GM12878 (cell line): ENCODE measurements around the gene ST7. TPM values are rescaled to one million over a fixed set of nuclear protein-coding genes. Genes with fewer than 3 reads are reported as not detected.

ENCODE experiments used
- ATAC-seq: fragments of 200-7000 bp; cut with Tn5 transposase; 3 replicates; pipeline ENCODE4 v1.9.1; 2020; ENCODE audit warnings: mild to moderate bottlenecking, moderate library complexity
- BruUV-seq: library from RNA; stranded (reverse); fragments of 400-500 nt; replicated peaks from 2 replicates; lab custom pipeline; 2021; lab: Mats Ljungman, UMichigan
- CTCF ChIA-PET: fragments of 300-600 bp; sonication (Branson Sonifier 250); formaldehyde crosslinking; extraction: SDS; loops from one replicate; lab custom pipeline; 2021; ENCODE audit warnings: inconsistent platforms; lab: Yijun Ruan, JAX
- POLR2A ChIA-PET: fragments of 350-600 bp; formaldehyde crosslinking; extraction: SDS; loops from one replicate; lab custom pipeline; 2021; ENCODE audit warnings: inconsistent platforms; lab: Charles Lee
- RAD21 ChIA-PET: fragments of 300-600 bp; sonication (Branson Sonifier 250); formaldehyde crosslinking; loops from one replicate; lab custom pipeline; 2023; ENCODE audit warnings: antibody characterized with exemption; ENCODE audit not compliant: unreplicated experiment; lab: Charles Lee
- SMC1A ChIA-PET: fragments of 300-600 bp; sonication (Branson Sonifier 250); formaldehyde crosslinking; loops from one replicate; lab custom pipeline; 2023; ENCODE audit not compliant: unreplicated experiment, uncharacterized antibody; lab: Charles Lee
- DNase-seq: peaks from one replicate; pipeline ENCODE4 v3.0.0-alpha.2; 2011; ENCODE audit warnings: low read depth, low spot score
- FAIRE-seq: peaks from 3 replicates; lab custom pipeline; 2011; peaks lifted over from hg19 to GRCh38; lab: Jason Lieb, UNC
- H2AFZ ChIP-seq: 2 replicates; pipeline ENCODE4 v1.6.0; 2011; ENCODE audit warnings: low read depth, low read length, control low read depth; ENCODE audit not compliant: control insufficient read depth
- H3K27ac ChIP-seq: 2 replicates; pipeline ENCODE4 v1.5.1; 2011; ENCODE audit warnings: control low read depth; ENCODE audit not compliant: control insufficient read depth, insufficient read depth
- H3K27me3 ChIP-seq, 2 experiments: replicated peaks in 1 of 2; 2 replicates each; pipeline versions ENCODE4 v1.6.0 to v1.6.1; 2011; ENCODE audit warnings: low read length in 1 of 2; ENCODE audit not compliant: control insufficient read depth in 2 of 2, insufficient read depth in 2 of 2
- H3K36me3 ChIP-seq, 2 experiments: 2 replicates each; pipeline ENCODE4 v1.5.1; 2011; ENCODE audit warnings: low read length in 1 of 2; ENCODE audit not compliant: control insufficient read depth in 2 of 2, insufficient read depth in 2 of 2
- H3K4me1 ChIP-seq: 2 replicates; pipeline ENCODE4 v1.6.1; 2011; ENCODE audit warnings: mild to moderate bottlenecking, low read length, moderate library complexity, mixed read lengths; ENCODE audit not compliant: control insufficient read depth, insufficient read depth
- H3K4me2 ChIP-seq: 2 replicates; pipeline ENCODE4 v1.6.0; 2011; ENCODE audit warnings: control low read depth; ENCODE audit not compliant: control insufficient read depth, insufficient read depth
- H3K4me3 ChIP-seq: fragments of 200-600 bp; sonication (generic); 2 replicates; pipeline ENCODE4 v1.5.1; 2016
- H3K79me2 ChIP-seq: 2 replicates; pipeline ENCODE4 v1.6.0; 2011; ENCODE audit warnings: low read length; ENCODE audit not compliant: control insufficient read depth, insufficient read depth
- H3K9ac ChIP-seq: 2 replicates; pipeline ENCODE4 v1.8.0; 2011; ENCODE audit warnings: low read length, control low read depth, mixed read lengths; ENCODE audit not compliant: control insufficient read depth, insufficient read depth
- H3K9me3 ChIP-seq: replicated peaks from 3 replicates; pipeline ENCODE4 v1.5.1; 2011; ENCODE audit warnings: mild to moderate bottlenecking, low read length; ENCODE audit not compliant: control insufficient read depth, insufficient read depth
- H4K20me1 ChIP-seq: 2 replicates; pipeline ENCODE4 v1.6.0; 2011; ENCODE audit not compliant: control insufficient read depth, insufficient read depth
- ATF7 ChIP-seq: fragments of 450-650 bp; IDR thresholded peaks from 2 replicates; pipeline ENCODE4 v1.6.1; 2016; ENCODE audit warnings: low read depth, mild to moderate bottlenecking
- BCL11A ChIP-seq: IDR thresholded peaks from 2 replicates; pipeline ENCODE4 v1.6.1; 2011; ENCODE audit warnings: low read depth, low read length
- CREB1 ChIP-seq: IDR thresholded peaks from 2 replicates; pipeline ENCODE4 v1.6.1; 2012; ENCODE audit warnings: low read depth, mild to moderate bottlenecking, inconsistent platforms
- JUNB ChIP-seq: IDR thresholded peaks from 2 replicates; pipeline ENCODE4 v1.6.1; 2016; ENCODE audit warnings: antibody characterized with exemption, mild to moderate bottlenecking
- PAX5 ChIP-seq: IDR thresholded peaks from 2 replicates; pipeline ENCODE4 v1.6.1; 2011; ENCODE audit warnings: low read depth, low read length, borderline replicate concordance
- RB1 ChIP-seq: fragments of 450-650 bp; formaldehyde crosslinking; IDR thresholded peaks from 2 replicates; pipeline ENCODE4 v1.6.1; 2017; ENCODE audit warnings: mild to moderate bottlenecking, borderline replicate concordance
- SRF ChIP-seq, 2 experiments: IDR thresholded peaks; 2 replicates each; pipeline ENCODE4 v1.6.1; 2011; ENCODE audit warnings: low read depth in 2 of 2, low read length in 2 of 2, mild to moderate bottlenecking in 1 of 2, moderate library complexity in 1 of 2
- TAF1 ChIP-seq: IDR thresholded peaks from 2 replicates; pipeline ENCODE4 v1.6.1; 2011; ENCODE audit warnings: mild to moderate bottlenecking, low read depth, low read length, borderline replicate concordance
- WGBS: methylation state at CpG from one replicate; pipeline ENCODE4 v1.1.6; 2016; ENCODE audit warnings: low lambda C conversion rate; ENCODE audit not compliant: insufficient replicate concordance, insufficient coverage; ENCODE audit errors: missing lambda C conversion rate; 5-methylcytosine and 5-hydroxymethylcytosine counted together
- in situ Hi-C: fragments of 300-500 bp; cut with MboI; formaldehyde crosslinking; loops from 9 replicates; pipeline ENCODE4 v1.14.3; 2018; ENCODE audit warnings: mixed read lengths
- intact Hi-C: fragments of 100-400 bp; cut with micrococcal nuclease; formaldehyde crosslinking; loops from one replicate; pipeline ENCODE4 v1.14.2; 2022; ENCODE audit not compliant: unreplicated experiment
- polyA plus RNA-seq, 11 experiments: library from polyadenylated mRNA; depleted of rRNA in 4 of 11; unstranded in 6 of 11; stranded (reverse) in 5 of 11; fragments of >200 nt; fragmentation: Nextera tagmentation in 4 of 11; fragmentation: Illumina TruSeq in 1 of 11; extraction: Ambion mirVana in 4 of 11; extraction: Trizol in 1 of 11; gene quantifications; 1 replicate in 1 of 11; 2 replicates in 10 of 11; pipeline versions ENCODE4 v1.2.1 to v1.2.3, GENCODE V29; 2011 to 2016; ENCODE audit warnings: inconsistent platforms in 2 of 11, missing spikeins in 2 of 11, low read depth in 1 of 11
- total RNA-seq, 4 experiments: library from RNA; depleted of rRNA in 3 of 4; stranded (reverse); fragments of >200 nt in 3 of 4; fragmentation: Illumina TruSeq in 1 of 4; extraction: Trizol in 1 of 4; gene quantifications; 2 replicates each; pipeline versions ENCODE4 v1.2.1 to v1.2.3, GENCODE V29; 2013 to 2021
- TF ChIP-seq, protein P1 (sequence below): fragments of 450-650 bp; IDR thresholded peaks from 2 replicates; pipeline ENCODE4 v1.6.1; 2017; ENCODE audit warnings: mild to moderate bottlenecking
- TF ChIP-seq, protein P2 (sequence below): fragments of 450-650 bp; IDR thresholded peaks from 2 replicates; pipeline ENCODE4 v1.6.1; 2017; ENCODE audit warnings: low read depth, mild to moderate bottlenecking, moderate library complexity
- TF ChIP-seq, protein P3 (sequence below): IDR thresholded peaks from 2 replicates; pipeline ENCODE4 v1.6.1; 2012; ENCODE audit warnings: low read depth, low read length, improper control_type of control experiment
- TF ChIP-seq, protein P4 (sequence below): fragments of 450-650 bp; IDR thresholded peaks from 2 replicates; pipeline ENCODE4 v1.6.1; 2017; ENCODE audit warnings: antibody characterized with exemption, mild to moderate bottlenecking, moderate library complexity

Gene ST7
- total and polyA plus RNA-seq, 10 of the 15 experiments (the other 5 are each of a cell fraction or from before 2014, with no cell fraction given), result 27.7 to 76.4 (median 53.6) TPM

DNA sequence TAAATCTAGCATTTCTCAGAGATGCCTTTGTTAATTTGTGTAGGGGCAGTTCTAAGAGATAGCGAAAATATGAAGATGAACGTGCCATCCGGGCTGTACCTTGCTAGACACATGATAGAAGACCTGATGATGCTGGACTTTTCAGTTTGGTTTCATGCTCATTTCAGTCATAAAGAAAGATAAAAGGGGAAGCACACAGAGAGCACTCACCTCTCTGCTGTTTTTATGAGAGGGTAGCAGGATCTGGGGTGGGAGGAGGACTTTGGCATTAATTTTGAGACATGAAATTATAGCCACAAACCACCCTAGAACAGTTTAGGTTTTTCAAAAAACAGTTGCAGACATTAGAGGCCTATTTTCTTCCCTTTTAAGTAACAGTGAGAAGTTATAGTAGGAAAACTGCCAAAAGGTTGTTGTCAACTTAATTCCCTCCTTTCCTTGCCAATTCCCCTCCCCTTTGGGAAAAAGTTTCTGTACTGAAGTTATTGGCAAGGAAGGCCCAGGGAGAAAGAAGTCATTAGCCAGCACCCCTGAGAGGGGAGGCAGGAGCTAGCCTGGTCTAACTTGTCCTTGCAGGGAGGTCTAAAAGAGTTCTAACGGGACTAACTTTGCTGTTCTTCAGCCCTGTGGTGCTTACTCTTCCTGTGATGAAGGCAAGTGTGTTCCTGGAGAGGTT, 2.6 kb downstream of the ST7 start (continued):
- TF ChIP-seq, protein P1, sequence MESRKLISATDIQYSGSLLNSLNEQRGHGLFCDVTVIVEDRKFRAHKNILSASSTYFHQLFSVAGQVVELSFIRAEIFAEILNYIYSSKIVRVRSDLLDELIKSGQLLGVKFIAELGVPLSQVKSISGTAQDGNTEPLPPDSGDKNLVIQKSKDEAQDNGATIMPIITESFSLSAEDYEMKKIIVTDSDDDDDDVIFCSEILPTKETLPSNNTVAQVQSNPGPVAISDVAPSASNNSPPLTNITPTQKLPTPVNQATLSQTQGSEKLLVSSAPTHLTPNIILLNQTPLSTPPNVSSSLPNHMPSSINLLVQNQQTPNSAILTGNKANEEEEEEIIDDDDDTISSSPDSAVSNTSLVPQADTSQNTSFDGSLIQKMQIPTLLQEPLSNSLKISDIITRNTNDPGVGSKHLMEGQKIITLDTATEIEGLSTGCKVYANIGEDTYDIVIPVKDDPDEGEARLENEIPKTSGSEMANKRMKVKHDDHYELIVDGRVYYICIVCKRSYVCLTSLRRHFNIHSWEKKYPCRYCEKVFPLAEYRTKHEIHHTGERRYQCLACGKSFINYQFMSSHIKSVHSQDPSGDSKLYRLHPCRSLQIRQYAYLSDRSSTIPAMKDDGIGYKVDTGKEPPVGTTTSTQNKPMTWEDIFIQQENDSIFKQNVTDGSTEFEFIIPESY, result no peak
- TF ChIP-seq JUNB, result peak; percentile 94
- 0 out of 2 replicates have a peak, but pooled peaks have one; percentile 61 for TF ChIP-seq PAX5
- TF ChIP-seq BCL11A, result peak; percentile 82
- TF ChIP-seq TAF1, result peak; percentile 41; the same call in 1 of the 2 replicates

DNA sequence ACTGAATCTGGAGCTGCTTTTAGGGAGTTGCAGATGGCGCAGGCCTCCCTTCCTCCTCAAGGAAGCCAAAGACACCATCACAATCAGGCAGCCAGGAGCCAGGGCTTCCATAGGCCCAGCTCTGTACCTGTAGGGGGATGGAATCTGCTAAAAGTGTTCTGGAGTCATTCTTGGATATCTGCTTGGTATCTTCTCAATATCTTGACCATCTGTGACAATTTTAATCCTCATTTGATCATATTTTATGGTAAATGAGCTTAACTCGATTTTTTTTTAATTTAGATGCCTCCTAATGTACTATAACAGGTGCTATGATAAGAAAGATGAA, 3.1 kb downstream of the ST7 start:
- Histone ChIP-seq H3K4me1 (peaks cover 27% of the 10 kb centered on the region), H3K4me2 (peak overlapping the region; percentile 83), H4K20me1 (no peaks in the 10 kb centered on the region), H3K9me3 (no peaks in the 10 kb centered on the region), H3K27ac (peak overlapping the region; percentile 98), H3K36me3 (no peaks in the 10 kb centered on the region), H3K27me3 (no peaks in the 10 kb centered on the region), H3K4me3 (peak overlapping the region; percentile 57), H3K9ac (peak overlapping the region; percentile 98), H3K79me2 (peaks cover 80% of the 10 kb centered on the region), H2AFZ (peak overlapping the region; percentile 42; the same call in 1 of the 2 replicates)
- CTCF ChIA-PET, result interaction anchor here (0.7 to 4.7 kb wide), 11 partner anchors 13 to 170 kb away, joined by 3 to 70 read pairs (median 6); no protein-coding TSS in a partner anchor
- DNase-seq (no peak), ATAC-seq (no peak; the same call in 2 of the 3 replicates), FAIRE-seq (no peak)
- SMC1A ChIA-PET, result interaction anchor here (0.6 to 4.9 kb wide), 18 partner anchors 10 to 391 kb away, joined by 3 to 64 read pairs (median 6); no protein-coding TSS in a partner anchor
- RAD21 ChIA-PET, result interaction anchor here (0.6 to 4.3 kb wide), 14 partner anchors 11 to 171 kb away, joined by 3 to 22 read pairs (median 6); no protein-coding TSS in a partner anchor
- no TSS peak for BruUV-seq
- intact Hi-C loops, result loop anchor here (2.0 kb wide), 1 partner anchor 54 kb away; no protein-coding TSS in a partner anchor
- in situ Hi-C loops, result no loop called here
- WGBS, result 43% methylated on average over 2 of the region's 2 CpGs
- TF ChIP-seq, protein P2, sequence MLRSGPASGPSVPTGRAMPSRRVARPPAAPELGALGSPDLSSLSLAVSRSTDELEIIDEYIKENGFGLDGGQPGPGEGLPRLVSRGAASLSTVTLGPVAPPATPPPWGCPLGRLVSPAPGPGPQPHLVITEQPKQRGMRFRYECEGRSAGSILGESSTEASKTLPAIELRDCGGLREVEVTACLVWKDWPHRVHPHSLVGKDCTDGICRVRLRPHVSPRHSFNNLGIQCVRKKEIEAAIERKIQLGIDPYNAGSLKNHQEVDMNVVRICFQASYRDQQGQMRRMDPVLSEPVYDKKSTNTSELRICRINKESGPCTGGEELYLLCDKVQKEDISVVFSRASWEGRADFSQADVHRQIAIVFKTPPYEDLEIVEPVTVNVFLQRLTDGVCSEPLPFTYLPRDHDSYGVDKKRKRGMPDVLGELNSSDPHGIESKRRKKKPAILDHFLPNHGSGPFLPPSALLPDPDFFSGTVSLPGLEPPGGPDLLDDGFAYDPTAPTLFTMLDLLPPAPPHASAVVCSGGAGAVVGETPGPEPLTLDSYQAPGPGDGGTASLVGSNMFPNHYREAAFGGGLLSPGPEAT, result no peak
- TF ChIP-seq RB1 (0 out of 2 replicates have a peak, but pooled peaks have one; percentile 6), ATF7 (no peak), SRF (IDR thresholded peaks at IDR 0.05; ENCODE audit: low read depth in 2 of 2, low read length in 2 of 2) (no peak), CREB1 (no peak)
- TF ChIP-seq, protein P3, sequence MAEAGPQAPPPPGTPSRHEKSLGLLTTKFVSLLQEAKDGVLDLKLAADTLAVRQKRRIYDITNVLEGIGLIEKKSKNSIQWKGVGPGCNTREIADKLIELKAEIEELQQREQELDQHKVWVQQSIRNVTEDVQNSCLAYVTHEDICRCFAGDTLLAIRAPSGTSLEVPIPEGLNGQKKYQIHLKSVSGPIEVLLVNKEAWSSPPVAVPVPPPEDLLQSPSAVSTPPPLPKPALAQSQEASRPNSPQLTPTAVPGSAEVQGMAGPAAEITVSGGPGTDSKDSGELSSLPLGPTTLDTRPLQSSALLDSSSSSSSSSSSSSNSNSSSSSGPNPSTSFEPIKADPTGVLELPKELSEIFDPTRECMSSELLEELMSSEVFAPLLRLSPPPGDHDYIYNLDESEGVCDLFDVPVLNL, result no peak
- TF ChIP-seq, protein P4, sequence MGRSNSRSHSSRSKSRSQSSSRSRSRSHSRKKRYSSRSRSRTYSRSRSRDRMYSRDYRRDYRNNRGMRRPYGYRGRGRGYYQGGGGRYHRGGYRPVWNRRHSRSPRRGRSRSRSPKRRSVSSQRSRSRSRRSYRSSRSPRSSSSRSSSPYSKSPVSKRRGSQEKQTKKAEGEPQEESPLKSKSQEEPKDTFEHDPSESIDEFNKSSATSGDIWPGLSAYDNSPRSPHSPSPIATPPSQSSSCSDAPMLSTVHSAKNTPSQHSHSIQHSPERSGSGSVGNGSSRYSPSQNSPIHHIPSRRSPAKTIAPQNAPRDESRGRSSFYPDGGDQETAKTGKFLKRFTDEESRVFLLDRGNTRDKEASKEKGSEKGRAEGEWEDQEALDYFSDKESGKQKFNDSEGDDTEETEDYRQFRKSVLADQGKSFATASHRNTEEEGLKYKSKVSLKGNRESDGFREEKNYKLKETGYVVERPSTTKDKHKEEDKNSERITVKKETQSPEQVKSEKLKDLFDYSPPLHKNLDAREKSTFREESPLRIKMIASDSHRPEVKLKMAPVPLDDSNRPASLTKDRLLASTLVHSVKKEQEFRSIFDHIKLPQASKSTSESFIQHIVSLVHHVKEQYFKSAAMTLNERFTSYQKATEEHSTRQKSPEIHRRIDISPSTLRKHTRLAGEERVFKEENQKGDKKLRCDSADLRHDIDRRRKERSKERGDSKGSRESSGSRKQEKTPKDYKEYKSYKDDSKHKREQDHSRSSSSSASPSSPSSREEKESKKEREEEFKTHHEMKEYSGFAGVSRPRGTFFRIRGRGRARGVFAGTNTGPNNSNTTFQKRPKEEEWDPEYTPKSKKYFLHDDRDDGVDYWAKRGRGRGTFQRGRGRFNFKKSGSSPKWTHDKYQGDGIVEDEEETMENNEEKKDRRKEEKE, result no peak
- POLR2A ChIA-PET, result interaction anchor here (0.6 to 1.6 kb wide), 8 partner anchors 14 to 411 kb away, joined by 3 to 49 read pairs (median 4); no protein-coding TSS in a partner anchor
